AG04450 (cell line): ENCODE results near the gene ZNF283. TPM values are rescaled to one million over a fixed set of nuclear protein-coding genes. Genes with fewer than 3 reads are reported as not detected.

ENCODE experiments used
- CTCF ChIA-PET: fragments of 300-600, 350-600 bp; formaldehyde crosslinking; extraction: SDS; loops from one replicate; lab custom pipeline; 2022; ENCODE audit warnings: antibody characterized with exemption, inconsistent platforms; lab: Charles Lee
- POLR2A ChIA-PET: fragments of 350-600 bp; formaldehyde crosslinking; extraction: SDS; loops from one replicate; lab custom pipeline; 2021; ENCODE audit warnings: antibody characterized with exemption, inconsistent platforms; lab: Yijun Ruan, JAX
- DNase-seq: peaks from one replicate; pipeline ENCODE4 v3.0.0-alpha.2; 2011; ENCODE audit warnings: low read depth, low spot score
- H3K27ac ChIP-seq: one replicate; pipeline ENCODE4 v1.5.1; 2012; ENCODE audit warnings: low read depth, low read length, control low read depth
- H3K27me3 ChIP-seq: one replicate; pipeline ENCODE4 v1.6.0; 2012; ENCODE audit warnings: low read length; ENCODE audit not compliant: control insufficient read depth, insufficient read depth
- H3K4me3 ChIP-seq: 2 replicates; pipeline ENCODE4 v1.5.1; 2011; ENCODE audit warnings: mild to moderate bottlenecking, low read depth, low read length, control low read depth
- H3K9me3 ChIP-seq: 2 replicates; pipeline ENCODE4 v1.5.1; 2012; ENCODE audit warnings: low read length; ENCODE audit not compliant: control insufficient read depth, insufficient read depth
- polyA plus RNA-seq: library from polyadenylated mRNA; depleted of rRNA; stranded (reverse); fragments of >200 nt; gene quantifications from 2 replicates; pipeline ENCODE4 v1.2.3, GENCODE V29; 2011
- TF ChIP-seq, protein P1 (sequence below): IDR thresholded peaks from 2 replicates; pipeline ENCODE4 v1.5.1; 2011; ENCODE audit warnings: low read depth, low read length, control low read depth, inconsistent platforms

The ZNF283 gene
- polyA plus RNA-seq, 1 experiment: 7.9 TPM

DNA sequence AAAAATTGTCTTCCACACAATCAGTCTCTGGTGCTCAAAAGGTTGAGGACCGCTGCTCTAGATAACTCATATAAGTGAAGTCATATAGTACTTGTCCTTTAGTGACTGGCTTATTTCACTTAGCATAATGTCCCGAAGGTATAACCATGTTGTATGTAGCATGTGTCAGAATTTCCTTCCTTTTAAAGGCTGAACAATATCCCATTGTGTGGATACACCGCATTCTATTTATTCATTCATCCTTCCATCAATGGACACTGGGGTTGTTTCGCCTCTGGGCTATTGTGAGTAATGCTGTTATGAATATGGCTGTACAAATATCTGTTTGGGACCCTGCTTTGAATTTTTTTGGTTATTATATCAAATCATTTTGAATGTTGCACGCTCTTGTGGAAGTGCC lies 20.3 kb upstream of the ZNF283 start:
- CTCF ChIA-PET: no interaction called here
- POLR2A ChIA-PET: no interaction called here
- DNase-seq: no peak

DNA sequence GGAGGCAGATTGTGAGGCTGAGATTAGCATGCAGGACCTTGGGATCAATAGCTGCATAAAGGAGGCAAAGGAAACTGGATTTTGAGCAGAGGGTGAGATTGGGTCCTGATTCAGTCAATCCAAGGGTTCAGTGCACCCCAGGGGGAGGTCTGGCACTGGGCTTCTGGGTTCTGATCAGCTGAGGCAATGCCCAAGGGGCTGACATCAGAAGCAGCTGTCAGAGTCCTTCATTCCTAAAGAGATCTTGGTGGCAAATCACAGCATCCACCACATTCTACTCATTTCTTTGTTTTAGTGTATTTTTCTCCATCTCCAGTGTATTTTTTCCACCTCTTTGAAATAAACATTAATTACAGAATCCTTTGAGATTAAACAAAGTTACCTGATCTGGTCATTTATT lies 19.5 kb upstream of the ZNF283 start:
- Histone ChIP-seq H3K27ac (no peak overlapping the region), H3K27me3 (peaks cover 7% of the 10 kb centered on the region), H3K9me3 (no peaks in the 10 kb centered on the region), H3K4me3 (no peak overlapping the region)
- ChIA-PET POLR2A (no interaction called here), CTCF (no interaction called here)
- DNase-seq: no peak
- TF ChIP-seq, protein P1, sequence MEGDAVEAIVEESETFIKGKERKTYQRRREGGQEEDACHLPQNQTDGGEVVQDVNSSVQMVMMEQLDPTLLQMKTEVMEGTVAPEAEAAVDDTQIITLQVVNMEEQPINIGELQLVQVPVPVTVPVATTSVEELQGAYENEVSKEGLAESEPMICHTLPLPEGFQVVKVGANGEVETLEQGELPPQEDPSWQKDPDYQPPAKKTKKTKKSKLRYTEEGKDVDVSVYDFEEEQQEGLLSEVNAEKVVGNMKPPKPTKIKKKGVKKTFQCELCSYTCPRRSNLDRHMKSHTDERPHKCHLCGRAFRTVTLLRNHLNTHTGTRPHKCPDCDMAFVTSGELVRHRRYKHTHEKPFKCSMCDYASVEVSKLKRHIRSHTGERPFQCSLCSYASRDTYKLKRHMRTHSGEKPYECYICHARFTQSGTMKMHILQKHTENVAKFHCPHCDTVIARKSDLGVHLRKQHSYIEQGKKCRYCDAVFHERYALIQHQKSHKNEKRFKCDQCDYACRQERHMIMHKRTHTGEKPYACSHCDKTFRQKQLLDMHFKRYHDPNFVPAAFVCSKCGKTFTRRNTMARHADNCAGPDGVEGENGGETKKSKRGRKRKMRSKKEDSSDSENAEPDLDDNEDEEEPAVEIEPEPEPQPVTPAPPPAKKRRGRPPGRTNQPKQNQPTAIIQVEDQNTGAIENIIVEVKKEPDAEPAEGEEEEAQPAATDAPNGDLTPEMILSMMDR: no peak

More for the DNA sequence above, 20.3 kb upstream of the ZNF283 start:
- H3K27me3 ChIP-seq: peaks cover 7% of the 10 kb centered on the region
- TF ChIP-seq, protein P1: no peak
- H3K9me3 ChIP-seq: no peaks in the 10 kb centered on the region
- H3K4me3 ChIP-seq: no peak overlapping the region
- H3K27ac ChIP-seq: no peak overlapping the region

DNA sequence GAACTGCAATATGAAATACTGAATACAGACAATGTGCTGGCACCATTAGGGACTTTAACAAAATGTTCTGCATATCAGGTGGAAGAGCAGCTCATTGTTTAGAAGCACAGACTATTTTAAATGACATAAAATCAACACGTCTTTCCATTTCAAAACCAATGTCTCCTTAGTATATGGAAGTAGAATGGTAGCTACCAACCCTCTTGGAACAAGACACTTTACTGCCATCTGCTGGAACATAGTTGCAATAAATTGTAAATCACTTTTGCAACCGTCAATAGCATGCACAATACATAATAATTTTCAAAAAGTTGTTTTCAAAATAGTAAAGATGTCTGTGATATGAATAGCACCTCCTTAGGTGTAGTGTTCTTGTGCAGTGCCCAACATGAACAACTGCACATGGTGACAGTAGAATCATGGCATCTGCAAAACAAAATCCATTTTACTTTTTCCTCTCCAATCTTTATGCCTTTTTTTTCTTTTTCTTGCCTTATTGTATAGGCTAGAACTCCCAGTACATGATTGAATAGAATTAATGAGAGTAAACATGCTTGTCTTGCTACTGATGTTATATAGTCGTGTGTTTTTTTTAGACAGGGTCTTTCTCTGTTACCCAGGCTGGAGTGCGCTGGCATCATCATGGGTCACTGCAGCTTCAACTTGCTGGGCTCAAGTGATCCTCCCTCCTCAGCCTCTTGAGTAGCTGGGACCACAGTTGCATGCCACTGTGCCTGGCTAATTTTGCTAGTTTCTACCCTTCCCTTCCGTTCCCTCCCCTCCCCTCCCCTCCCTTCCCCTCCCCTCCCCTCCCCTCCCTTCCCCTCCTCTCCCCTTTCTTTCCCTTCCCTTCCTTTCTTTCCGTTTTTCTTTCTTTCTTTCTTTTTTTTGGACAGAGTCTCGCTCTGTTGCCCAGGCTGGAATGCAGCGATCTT lies 17.1 kb upstream of the ZNF283 start:
- ChIA-PET POLR2A (interaction anchor here (0.6 to 1.6 kb wide), 2 partner anchors 10 to 355 kb away, joined by 3 to 4 read pairs; partner anchors contain the start of gene ZNF226), CTCF (interaction anchor here (0.6 to 2.8 kb wide), 28 partner anchors 8 to 378 kb away, joined by 3 to 38 read pairs (median 5); partner anchors contain the start of genes KCNN4, PLAUR and SMG9)
- Histone ChIP-seq H3K9me3 (no peaks in the 10 kb centered on the region), H3K27me3 (peaks cover 4% of the 10 kb centered on the region), H3K4me3 (no peak overlapping the region), H3K27ac (no peak overlapping the region)
- TF ChIP-seq, protein P1: peak; percentile 64
- DNase-seq: peak; percentile 32

DNA sequence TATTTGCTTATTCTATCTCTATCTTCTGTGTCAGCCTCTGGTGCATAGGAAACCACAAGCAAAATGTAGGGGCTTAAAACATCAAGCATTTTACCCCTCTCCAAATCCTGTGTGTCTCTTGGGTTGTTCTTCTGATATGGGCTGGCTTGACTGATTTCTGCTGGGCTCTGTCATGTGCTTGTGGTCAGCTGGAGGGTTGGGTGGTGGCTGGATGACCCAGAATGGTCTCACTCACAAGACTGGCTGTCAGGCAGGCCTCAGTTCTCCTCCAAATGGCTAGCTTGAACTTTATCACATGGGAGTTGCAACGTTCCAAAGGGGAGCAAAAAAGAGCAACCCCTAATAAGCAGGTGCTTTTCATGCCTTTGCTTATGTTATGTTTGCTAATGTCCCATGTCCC lies 15.3 kb upstream of the ZNF283 start:
- no peak overlapping the region for H3K4me3 ChIP-seq
- peaks cover 4% of the 10 kb centered on the region for H3K27me3 ChIP-seq
- DNase-seq: no peak
- H3K27ac ChIP-seq: no peak overlapping the region
- ChIA-PET POLR2A (no interaction called here), CTCF (interaction anchor here (1.4 kb wide), 1 partner anchor 67 kb away, joined by 6 read pairs; no protein-coding TSS in a partner anchor)
- no peaks in the 10 kb centered on the region for H3K9me3 ChIP-seq
- TF ChIP-seq, protein P1: no peak

DNA sequence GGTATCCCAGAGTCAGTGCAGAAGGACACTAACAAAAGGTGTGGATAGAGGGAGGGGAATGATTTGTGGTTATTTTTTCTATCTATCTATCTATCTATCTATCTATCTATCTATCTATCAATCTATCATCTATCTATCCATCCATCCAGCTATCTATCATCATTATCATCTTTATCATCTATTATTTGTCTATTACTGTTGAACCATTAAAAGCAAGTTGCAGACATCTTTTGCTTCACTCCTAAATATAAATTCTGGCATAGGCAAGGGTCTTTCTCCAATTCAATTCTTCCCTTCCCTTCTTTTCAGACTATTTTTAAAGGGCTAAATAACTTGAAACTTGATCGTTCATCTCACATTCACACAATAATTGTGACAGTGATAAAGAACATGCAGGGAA lies 14.9 kb upstream of the ZNF283 start:
- CTCF ChIA-PET: interaction anchor here (1.4 kb wide), 1 partner anchor 67 kb away, joined by 6 read pairs; no protein-coding TSS in a partner anchor
- TF ChIP-seq, protein P1: no peak
- POLR2A ChIA-PET: no interaction called here

More for the DNA sequence above, 14.9 kb upstream of the ZNF283 start:
- Histone ChIP-seq H3K27ac (no peak overlapping the region), H3K27me3 (peaks cover 4% of the 10 kb centered on the region), H3K4me3 (no peak overlapping the region), H3K9me3 (no peaks in the 10 kb centered on the region)
- no peak for DNase-seq
